Sigmoid colon (tissue), 4 donors: ENCODE measurements around the gene FAM174B.

Source experiments
- CTCF ChIP-seq, 4 experiments: fragments of 450-650 bp in 3 of 4; fragments of 200-600 bp in 1 of 4; IDR thresholded peaks; one replicate each; pipeline ENCODE4 v1.5.1; 2016 to 2019; ENCODE audit warnings: antibody characterized with exemption in 4 of 4, mild to moderate bottlenecking in 3 of 4, moderate library complexity in 2 of 4
- POLR2A ChIP-seq, 2 donors: fragments of 450-650 bp; IDR thresholded peaks; one replicate each; pipeline ENCODE4 v1.6.1; 2016; ENCODE audit warnings: antibody characterized with exemption in 2 of 2, mild to moderate bottlenecking in 2 of 2, moderate library complexity in 2 of 2
- POLR2AphosphoS5 ChIP-seq, 4 donors: sonication (generic); formaldehyde crosslinking; IDR thresholded peaks; one replicate each; pipeline ENCODE4 v1.6.1; 2017; ENCODE audit warnings: antibody characterized with exemption in 4 of 4

GRCh38 chr15:92663250-92663951 lies 7.8 kb upstream of the FAM174B start:
- TF ChIP-seq CTCF (IDR thresholded peaks at IDR 0.05) = no peak
- TF ChIP-seq POLR2A (IDR thresholded peaks at IDR 0.05) = no peak
- TF ChIP-seq POLR2AphosphoS5 (IDR thresholded peaks at IDR 0.05) = no peak
